Mucosa of descending colon (tissue), 3 donors: ENCODE results near the gene DMKN. TPM values are rescaled to one million over a fixed set of nuclear protein-coding genes. Genes with fewer than 3 reads are reported as not detected.

Source experiments
- ATAC-seq: fragments of 200-7000 bp; cut with Tn5 transposase; one replicate; pipeline ENCODE4 v1.9.1; 2020; ENCODE audit warnings: mild to moderate bottlenecking, moderate library complexity
- DNase-seq, 3 donors: peaks; one replicate each; pipeline ENCODE4 v3.0.0-alpha.2; 2020
- H3K36me3 ChIP-seq: fragments of 200-600 bp; one replicate; pipeline ENCODE4 v1.8.0; 2021; ENCODE audit warnings: low read depth, mild to moderate bottlenecking
- H3K4me1 ChIP-seq: fragments of 200-600 bp; one replicate; pipeline ENCODE4 v1.8.0; 2021; ENCODE audit warnings: low read depth, mild to moderate bottlenecking
- H3K4me3 ChIP-seq: fragments of 200-600 bp; one replicate; pipeline ENCODE4 v1.8.0; 2021; ENCODE audit warnings: mild to moderate bottlenecking
- H3K9me3 ChIP-seq: fragments of 200-600 bp; one replicate; pipeline ENCODE4 v1.8.0; 2021; ENCODE audit warnings: mild to moderate bottlenecking
- intact Hi-C, 2 donors: fragments of 100-400 bp; cut with DNase I in 1 of 2; cut with micrococcal nuclease in 1 of 2; formaldehyde crosslinking; loops; one replicate each; pipeline versions ENCODE4 v1.11.0 to v1.11.1; 2022; cut with DNase I, micrococcal nuclease
- total RNA-seq, 3 donors: library from RNA; stranded (reverse); fragmentation: NEBNext Ultra II Directional in 2 of 3; extraction: Animal tissue kit (Norgen Biotek cat#: 25700) in 2 of 3; gene quantifications; one replicate each; pipeline versions ENCODE4 v1.2.1 to v1.2.4, GENCODE V29; 2021 to 2023
- TF ChIP-seq, protein P1 (sequence below): fragments of 200-600 bp; IDR thresholded peaks from one replicate; pipeline ENCODE4 v1.8.0; 2022; ENCODE audit warnings: antibody characterized with exemption, mild to moderate bottlenecking
- donor health status: DM: no; HTN: no; CAD: no; lungs with moderate emphysema.
- donor health status: DM: no; HTN: no; CAD: no.
- donor health status: DM: no; HTN: yes; CAD: no.

Gene DMKN
- total RNA-seq, 3 donors from 2014 or later = 8.2 to 14.3 (median 10.7) TPM

DNA sequence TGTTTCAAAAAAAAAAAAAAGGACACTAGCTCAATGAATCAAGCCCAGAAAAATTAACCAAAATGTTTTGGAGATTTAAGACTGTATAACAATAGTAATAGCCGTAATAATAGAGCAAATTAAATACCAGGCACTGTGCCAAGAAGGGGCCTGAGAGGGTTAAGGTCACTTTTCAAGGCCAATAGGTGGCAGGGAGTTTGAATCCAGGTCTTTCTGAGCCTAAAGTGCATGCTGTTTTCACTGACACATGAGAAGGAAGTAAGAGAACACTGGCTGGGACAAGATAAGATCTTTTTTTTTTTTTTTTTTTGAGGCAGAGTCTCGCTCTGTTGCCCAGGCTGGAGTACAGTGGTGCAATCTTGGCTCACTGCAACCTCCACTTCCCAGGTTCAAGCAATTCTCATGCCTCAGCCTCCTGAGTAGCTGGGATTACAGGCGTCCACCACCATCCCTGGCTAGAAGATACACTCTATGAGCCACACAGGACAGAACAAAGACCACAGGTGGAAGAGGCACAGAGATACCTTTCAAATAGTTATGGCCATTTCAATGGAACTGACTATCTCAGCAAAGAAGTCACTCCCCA is 57.7 kb downstream of the DMKN start:
- intact Hi-C loops = no loop called here
- no peaks in the 10 kb centered on the region for H3K4me1 ChIP-seq
- no peak overlapping the region for H3K4me3 ChIP-seq
- H3K36me3 ChIP-seq = no peaks in the 10 kb centered on the region
- TF ChIP-seq, protein P1, sequence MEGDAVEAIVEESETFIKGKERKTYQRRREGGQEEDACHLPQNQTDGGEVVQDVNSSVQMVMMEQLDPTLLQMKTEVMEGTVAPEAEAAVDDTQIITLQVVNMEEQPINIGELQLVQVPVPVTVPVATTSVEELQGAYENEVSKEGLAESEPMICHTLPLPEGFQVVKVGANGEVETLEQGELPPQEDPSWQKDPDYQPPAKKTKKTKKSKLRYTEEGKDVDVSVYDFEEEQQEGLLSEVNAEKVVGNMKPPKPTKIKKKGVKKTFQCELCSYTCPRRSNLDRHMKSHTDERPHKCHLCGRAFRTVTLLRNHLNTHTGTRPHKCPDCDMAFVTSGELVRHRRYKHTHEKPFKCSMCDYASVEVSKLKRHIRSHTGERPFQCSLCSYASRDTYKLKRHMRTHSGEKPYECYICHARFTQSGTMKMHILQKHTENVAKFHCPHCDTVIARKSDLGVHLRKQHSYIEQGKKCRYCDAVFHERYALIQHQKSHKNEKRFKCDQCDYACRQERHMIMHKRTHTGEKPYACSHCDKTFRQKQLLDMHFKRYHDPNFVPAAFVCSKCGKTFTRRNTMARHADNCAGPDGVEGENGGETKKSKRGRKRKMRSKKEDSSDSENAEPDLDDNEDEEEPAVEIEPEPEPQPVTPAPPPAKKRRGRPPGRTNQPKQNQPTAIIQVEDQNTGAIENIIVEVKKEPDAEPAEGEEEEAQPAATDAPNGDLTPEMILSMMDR = no peak
- no peak for DNase-seq
- ATAC-seq = no peak
- no peaks in the 10 kb centered on the region for H3K9me3 ChIP-seq

GRCh38 chr19:35454663-35455062 is 58.8 kb downstream of the DMKN start:
- intact Hi-C loops = no loop called here
- TF ChIP-seq, protein P1 = no peak
- no peak for ATAC-seq

DNA sequence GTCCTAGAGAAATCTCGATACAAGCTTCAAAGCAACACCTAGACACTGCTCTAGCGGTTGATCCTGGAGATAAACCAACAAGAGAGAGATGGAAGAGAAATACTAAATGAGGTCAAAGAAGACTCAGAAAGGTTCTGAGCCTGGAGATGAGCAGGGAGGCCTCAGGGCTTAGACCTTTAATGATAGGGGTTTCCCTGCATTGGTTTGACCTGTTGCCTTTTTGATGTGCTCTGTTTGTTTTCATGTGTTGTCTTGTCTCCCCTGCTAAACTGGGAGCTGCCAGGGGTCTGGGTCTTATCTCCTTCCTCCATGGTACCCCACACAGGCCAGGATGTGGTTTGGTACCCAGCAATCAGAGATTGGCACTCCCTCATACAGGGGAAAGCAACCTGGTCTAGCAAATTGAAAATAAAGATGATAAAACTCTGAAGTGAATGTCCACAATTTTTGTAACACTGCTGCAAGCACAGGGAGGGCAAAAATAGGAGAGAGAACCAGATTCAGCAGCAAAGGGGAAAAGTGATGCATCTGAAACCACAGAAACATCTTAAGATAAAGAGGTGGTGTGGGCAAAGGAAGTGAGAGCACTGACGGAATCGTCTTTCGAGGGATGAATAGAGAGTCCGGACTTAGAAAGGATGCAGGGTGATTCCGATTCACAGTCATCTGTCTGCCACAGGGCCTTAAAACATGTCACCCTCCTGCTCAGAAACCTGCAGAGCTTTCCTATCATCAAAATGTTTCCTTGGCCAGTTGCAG is 61.9 kb downstream of the DMKN start:
- no peaks in the 10 kb centered on the region for H3K9me3 ChIP-seq
- ATAC-seq = no peak
- no peaks in the 10 kb centered on the region for H3K36me3 ChIP-seq
- no peaks in the 10 kb centered on the region for H3K4me1 ChIP-seq
- DNase-seq = no peak
- intact Hi-C loops = no loop called here
- TF ChIP-seq, protein P1 = no peak
- H3K4me3 ChIP-seq = no peak overlapping the region

More at GRCh38 chr19:35454663-35455062, 58.8 kb downstream of the DMKN start:
- H3K36me3 ChIP-seq = no peaks in the 10 kb centered on the region
- no peak for DNase-seq
- H3K9me3 ChIP-seq = no peaks in the 10 kb centered on the region
- no peaks in the 10 kb centered on the region for H3K4me1 ChIP-seq
- H3K4me3 ChIP-seq = no peak overlapping the region

DNA sequence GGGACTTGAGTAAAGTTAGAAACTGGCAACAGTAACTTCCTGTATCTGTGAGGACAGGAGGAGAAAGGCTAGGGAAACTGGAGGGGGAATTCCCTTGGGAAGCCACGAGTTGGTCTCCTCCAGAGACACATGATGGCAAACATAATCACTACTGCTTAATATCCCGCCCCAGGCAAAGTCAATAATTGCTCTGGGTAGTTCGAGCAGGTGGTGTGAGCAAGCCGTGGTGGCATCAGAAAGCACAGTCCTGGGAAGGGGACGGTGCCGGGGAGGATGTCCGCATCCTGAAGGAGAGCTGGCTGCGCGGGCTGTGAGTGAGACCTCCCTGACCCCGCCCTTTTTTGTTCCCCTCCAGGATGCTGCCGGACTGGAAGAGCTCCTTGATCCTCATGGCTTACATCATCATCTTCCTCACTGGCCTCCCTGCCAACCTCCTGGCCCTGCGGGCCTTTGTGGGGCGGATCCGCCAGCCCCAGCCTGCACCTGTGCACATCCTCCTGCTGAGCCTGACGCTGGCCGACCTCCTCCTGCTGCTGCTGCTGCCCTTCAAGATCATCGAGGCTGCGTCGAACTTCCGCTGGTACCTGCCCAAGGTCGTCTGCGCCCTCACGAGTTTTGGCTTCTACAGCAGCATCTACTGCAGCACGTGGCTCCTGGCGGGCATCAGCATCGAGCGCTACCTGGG is 63.9 kb downstream of the DMKN start:
- intact Hi-C loops = no loop called here
- Histone ChIP-seq H3K4me3 (no peak overlapping the region), H3K9me3 (no peaks in the 10 kb centered on the region), H3K4me1 (no peaks in the 10 kb centered on the region), H3K36me3 (no peaks in the 10 kb centered on the region)
- no peak for DNase-seq
- TF ChIP-seq, protein P1 = no peak
- ATAC-seq = peak; percentile 69

DNA sequence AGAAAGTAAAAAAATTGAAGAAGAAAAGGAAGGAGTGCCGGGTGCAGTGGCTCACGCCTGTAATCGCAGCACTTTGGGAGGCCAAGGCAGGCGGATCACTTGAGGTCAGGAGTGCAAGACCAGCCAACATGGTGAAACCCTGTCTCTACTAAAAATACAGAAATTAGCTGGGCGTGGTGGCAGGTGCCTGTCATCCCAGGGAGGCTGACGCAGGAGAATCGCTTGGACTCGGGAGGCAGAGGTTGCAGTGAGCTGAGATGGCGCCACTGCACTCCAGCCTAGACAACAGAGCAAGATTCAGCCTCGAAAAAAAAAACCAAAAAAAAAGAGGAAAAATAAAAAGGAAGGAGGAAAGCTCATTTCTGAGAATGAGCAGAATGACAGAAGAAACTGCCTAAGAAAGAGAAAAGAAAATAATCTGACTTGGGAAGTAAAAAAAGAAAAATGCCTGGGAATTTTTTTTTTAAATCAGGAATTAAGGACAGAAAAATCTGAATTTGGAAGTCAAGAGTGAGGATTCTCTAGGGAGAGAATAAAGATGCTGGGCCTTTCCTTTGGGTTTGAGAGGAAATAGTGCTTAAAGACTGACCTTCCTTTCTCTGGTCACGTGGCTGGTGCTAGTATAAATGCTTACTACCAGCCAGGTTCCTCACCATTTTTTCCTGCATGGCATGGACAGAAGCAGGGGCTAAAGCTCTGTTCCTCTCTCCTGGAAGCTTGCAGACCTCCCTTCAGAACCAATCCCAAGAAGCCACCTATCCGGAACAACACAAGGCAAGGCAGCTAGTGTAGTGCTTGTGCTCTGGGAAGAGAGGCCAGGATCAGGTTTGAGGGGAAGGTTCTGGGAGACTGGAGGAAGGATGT is 65.6 kb downstream of the DMKN start, which contains the start of gene FFAR2:
TSS of gene FFAR2 (plus strand) at position 652 of the 864 bp plus-strand sequence. CDS start 1,458 bp downstream, outside the sequence.
- no peak for ATAC-seq
- TF ChIP-seq, protein P1 = no peak
- intact Hi-C loops = no loop called here

More for the DNA sequence above, 65.6 kb downstream of the DMKN start, which contains the start of gene FFAR2:
- no peak within 1 kb of the TSS for H3K4me3 ChIP-seq
- H3K4me1 ChIP-seq = no peaks in the 10 kb centered on the region
- no peaks in the 10 kb centered on the region for H3K36me3 ChIP-seq
- DNase-seq = no peak
- no peaks in the 10 kb centered on the region for H3K9me3 ChIP-seq
